Fibroblast of pulmonary artery (primary cell): ENCODE results near the gene MSX2.

Experiments used
- DNase-seq: peaks from one replicate; pipeline ENCODE4 v3.0.0-alpha.2; 2010; ENCODE audit warnings: low read depth
- H3K4me3 ChIP-seq: replicated peaks from 2 replicates; pipeline ENCODE4 v1.5.1; 2011; ENCODE audit warnings: low read depth, mild to moderate bottlenecking, control low read depth, low read length, moderate library complexity
- CTCF ChIP-seq: IDR thresholded peaks from 2 replicates; pipeline ENCODE4 v1.5.1; 2011; ENCODE audit warnings: mild to moderate bottlenecking, control low read depth, low read length, inconsistent platforms; ENCODE audit errors: missing control alignments

The MSX2 gene

DNA sequence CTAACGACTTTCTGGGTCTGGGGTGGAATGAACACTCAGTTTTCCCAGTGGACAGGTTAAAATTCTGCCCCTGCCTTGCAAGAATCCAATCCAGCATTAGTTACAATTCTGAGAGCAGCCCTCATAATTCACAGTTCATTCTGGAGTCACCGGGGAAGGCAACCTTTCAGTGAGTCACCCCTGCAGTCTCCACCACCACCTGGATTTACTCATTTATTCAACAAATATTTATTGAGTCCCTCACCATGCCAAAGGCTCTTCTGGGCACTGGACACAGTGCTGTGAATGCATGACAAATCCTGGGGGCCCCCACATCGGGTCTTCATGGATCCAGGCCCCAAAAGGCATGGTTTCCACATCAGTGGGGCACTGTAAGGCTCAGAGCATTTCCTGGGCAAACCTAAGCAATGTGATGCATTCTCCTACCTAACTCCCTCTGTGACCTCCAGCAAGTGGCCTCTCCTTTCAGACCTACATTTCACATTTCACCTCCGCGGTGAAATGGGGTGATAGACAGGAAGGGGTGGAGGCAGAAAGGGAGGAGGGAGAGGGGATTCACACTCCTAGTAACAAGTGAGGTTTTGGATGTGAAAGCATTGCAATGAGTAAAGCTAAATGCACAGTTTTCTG is 6.4 kb upstream of the MSX2 start:
- no peak for DNase-seq
- no peak for TF ChIP-seq CTCF
- H3K4me3 ChIP-seq: no peak overlapping the region

GRCh38 chr5:174718880-174719610 is 5.3 kb upstream of the MSX2 start:
- no peak overlapping the region for H3K4me3 ChIP-seq
- DNase-seq: no peak
- TF ChIP-seq CTCF: no peak

- no peak for TF ChIP-seq CTCF
Measured at GRCh38 chr5:174719793-174720611, 4.4 kb upstream of the MSX2 start.

DNA sequence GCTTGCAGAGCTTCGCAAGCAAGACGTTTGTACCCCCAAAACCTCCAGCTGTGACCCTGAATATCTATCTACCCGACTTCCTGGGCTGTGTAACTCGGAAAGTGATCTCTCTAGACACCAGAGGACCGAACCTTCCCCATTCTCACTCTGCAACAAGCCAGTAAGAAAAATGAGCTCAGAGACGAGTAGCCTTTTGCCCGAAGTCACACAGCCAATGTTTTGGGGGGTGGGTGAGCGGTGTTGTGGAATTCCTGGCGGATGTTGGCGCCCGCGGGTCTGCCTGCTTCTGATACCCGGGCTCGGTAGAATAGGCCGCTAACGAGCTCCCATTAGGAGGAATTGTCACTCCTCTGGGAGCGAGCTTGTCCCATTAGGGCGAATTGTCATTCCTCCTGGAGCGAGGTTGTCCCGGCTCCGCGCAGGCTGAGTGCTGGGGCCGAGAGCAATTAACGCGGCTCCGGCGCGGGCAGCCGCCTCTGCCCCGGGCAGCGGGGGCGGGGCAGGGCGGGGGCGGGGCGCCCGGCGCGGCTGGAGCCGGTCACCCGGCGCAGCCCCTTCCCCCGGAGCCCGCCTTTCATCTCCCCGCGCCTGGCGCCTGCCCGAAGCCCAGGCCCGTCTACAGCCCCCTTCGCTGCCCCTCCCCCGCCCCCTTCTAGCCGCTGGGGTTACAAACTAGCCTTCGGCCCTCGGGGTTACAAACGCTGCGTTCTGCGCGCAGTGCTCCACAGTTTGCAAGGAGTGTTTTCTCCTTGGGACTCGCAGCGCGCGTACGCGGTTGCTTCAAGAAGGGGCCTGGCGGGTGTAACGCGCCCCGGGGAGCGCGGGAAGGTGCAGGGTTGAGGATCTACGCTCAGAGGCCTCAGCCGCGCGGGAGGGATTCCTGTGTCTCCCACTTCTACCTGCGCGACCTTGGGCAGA is 3.5 kb upstream of the MSX2 start:
- TF ChIP-seq CTCF: no peak
- H3K4me3 ChIP-seq: no peak overlapping the region
- no peak for DNase-seq

More at GRCh38 chr5:174719793-174720611, 4.4 kb upstream of the MSX2 start:
- H3K4me3 ChIP-seq: no peak overlapping the region
- no peak for DNase-seq

DNA sequence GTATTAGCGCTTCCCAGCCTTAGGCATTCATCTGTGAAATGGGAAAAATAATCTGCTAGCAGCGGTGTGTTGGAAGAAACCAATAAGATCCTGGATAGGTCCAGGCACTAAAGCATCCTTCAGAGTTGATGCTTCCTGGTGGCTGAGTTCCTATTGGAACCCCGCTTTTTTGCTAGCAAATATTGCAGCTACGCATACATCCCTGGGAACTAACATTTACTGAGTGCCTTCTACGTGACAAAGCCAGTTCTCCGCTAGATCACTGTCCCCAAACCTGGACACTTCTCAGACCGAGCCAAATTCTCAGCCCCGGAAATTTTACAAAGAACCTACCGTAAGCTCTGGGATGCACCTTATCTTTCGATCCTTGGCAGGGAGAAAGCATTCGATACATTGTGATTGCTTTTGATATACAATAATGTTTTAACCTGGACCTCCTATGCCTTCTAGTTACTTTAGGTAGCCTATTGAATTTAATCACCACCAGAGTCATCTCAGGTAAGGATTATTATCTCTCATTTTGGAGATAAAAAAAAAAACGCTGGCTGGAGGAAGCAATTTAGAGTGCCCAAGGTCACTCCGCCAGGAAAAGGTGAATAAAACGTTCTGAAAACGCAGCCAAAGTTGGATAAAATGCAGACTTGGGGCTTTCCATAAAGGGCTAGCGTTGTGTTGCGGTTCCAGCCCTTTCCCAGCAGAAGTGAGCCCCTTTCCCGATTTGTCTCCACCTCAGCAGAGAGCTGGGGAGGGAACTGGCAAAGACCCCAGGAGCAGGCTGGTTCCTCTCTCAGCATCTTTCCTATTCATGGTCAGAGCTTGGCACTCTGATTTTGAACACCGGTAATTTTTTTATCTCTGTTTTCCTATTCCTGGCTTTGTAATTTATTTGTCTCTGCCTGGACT is 2.6 kb upstream of the MSX2 start:
- H3K4me3 ChIP-seq: no peak overlapping the region
- no peak for TF ChIP-seq CTCF
- DNase-seq: no peak
